GM10266 (cell line): ENCODE data around the gene GUCA2A.

Experiments
- DNase-seq: peaks from one replicate; pipeline ENCODE4 v3.0.0; 2012; ENCODE audit errors: extremely low spot score
- TF ChIP-seq, protein P1 (sequence below): IDR thresholded peaks from 2 replicates; pipeline ENCODE4 v1.5.1; 2012; ENCODE audit warnings: mild to moderate bottlenecking, low read depth; ENCODE audit not compliant: control insufficient read depth, insufficient read depth; ENCODE audit errors: missing control alignments

Gene GUCA2A

GRCh38 chr1:42198251-42198650, 33.7 kb upstream of the GUCA2A start:
- TF ChIP-seq, protein P1, sequence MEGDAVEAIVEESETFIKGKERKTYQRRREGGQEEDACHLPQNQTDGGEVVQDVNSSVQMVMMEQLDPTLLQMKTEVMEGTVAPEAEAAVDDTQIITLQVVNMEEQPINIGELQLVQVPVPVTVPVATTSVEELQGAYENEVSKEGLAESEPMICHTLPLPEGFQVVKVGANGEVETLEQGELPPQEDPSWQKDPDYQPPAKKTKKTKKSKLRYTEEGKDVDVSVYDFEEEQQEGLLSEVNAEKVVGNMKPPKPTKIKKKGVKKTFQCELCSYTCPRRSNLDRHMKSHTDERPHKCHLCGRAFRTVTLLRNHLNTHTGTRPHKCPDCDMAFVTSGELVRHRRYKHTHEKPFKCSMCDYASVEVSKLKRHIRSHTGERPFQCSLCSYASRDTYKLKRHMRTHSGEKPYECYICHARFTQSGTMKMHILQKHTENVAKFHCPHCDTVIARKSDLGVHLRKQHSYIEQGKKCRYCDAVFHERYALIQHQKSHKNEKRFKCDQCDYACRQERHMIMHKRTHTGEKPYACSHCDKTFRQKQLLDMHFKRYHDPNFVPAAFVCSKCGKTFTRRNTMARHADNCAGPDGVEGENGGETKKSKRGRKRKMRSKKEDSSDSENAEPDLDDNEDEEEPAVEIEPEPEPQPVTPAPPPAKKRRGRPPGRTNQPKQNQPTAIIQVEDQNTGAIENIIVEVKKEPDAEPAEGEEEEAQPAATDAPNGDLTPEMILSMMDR, result no peak

DNA sequence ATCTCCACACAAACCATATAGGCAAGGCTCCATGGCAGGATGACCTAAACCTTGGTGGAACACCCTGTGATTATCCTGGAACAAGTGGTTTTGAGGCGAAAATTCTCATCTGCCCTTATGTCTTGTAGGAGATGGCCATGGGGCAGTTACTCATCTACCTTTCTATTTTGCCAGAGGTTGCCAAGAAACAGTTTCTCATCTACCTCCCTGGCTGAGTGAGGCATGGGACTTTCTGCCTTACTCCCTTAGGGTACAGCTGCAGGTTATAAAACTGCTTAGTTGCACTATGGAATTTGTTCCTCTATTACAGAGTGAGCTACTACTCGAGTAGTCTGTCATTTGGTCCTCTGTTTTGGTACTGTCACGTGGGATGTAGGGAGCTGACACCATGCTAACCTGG, 31.3 kb upstream of the GUCA2A start:
- TF ChIP-seq, protein P1, result no peak
- DNase-seq, result no peak

More at GRCh38 chr1:42198251-42198650, 33.7 kb upstream of the GUCA2A start:
- no peak for DNase-seq

DNA sequence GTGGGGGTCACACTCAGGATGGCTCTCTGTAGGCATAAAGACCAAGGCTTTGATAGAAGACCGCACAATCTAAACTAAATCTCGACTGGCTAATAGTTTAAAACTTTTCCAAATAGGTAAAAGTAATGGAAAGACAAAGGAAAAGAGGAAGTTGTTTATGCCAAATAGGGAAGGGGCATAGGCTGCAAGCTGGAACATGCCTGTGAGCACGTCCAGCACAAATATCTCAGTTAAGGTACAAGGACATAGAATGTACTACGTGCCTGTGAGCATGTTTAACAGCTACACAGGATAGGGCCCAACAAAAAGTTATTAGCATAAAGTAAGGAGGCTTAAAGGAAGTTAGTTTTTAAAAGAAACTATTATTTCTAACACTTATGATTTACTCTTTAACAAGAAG, 27.6 kb upstream of the GUCA2A start:
- DNase-seq, result no peak
- TF ChIP-seq, protein P1, result no peak

DNA sequence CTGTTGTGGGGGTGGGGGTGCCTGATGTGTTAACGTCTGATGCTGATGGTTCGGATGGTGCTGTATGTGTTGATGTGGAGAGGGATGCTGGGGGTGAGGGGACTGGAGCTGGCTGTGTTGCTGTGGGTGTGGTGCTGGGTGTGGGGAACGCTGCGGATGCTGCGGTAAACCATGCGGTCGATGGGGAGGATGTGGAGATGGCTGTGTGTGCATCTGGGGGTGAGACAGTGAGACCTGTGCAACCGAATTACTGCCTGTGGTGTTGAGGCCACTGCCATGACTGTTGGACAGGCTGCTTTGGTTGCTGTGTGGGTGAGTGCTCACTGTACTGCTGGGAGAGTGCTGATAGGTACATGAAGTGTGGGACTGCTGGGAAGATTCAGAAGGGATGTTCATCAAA, 26.8 kb upstream of the GUCA2A start:
- TF ChIP-seq, protein P1, result no peak
- no peak for DNase-seq

DNA sequence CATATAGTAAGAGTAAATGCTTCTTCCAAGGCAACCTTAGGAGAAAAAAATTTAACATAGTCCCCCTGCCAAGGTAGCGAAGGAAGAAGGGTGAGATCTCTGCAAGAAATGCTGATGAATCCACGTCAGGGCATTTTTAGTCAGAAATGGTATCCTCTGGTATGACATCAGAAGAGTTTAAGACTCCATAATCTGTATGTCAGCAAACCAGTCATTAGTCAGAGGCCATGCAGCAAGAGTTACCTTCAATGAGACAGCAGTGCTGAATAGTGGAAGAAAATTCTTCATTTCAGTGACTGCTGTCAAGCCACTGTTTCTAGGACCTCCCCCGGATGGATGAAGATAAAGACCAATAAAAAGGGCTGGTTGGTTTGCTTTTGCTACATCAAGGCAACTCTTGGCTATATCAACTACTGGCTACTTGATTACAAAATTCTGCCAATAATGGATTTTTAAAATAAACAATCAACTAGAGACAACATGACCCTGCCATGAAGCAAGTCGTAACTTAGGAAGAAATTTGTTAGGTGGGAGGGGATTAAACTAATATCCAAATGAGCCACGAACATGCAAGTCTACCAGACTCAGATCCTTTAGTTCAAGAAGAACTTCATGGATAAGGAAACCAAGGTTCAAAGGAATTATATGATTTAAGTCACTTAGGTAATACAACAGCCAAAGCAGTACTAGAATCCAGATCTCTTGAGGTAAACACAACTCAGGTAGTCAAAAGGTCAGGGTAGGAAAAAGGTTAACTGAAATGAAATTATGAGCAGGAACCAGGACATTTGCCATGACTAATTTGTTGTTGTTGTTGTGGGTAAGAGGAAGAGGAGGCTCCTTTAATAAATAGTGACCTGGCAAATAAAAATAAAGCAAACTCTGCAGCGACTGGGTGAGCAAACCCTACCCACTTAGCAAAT, 25.6 kb upstream of the GUCA2A start:
- DNase-seq, result no peak
- TF ChIP-seq, protein P1, result no peak

- TF ChIP-seq, protein P1, result no peak
- no peak for DNase-seq
Measured at GRCh38 chr1:42186152-42186551, 21.6 kb upstream of the GUCA2A start.

GRCh38 chr1:42184616-42185015, 20.1 kb upstream of the GUCA2A start:
- TF ChIP-seq, protein P1, result no peak
- DNase-seq, result no peak
